ENCODE measurements around the gene EEFSEC.

DNA sequence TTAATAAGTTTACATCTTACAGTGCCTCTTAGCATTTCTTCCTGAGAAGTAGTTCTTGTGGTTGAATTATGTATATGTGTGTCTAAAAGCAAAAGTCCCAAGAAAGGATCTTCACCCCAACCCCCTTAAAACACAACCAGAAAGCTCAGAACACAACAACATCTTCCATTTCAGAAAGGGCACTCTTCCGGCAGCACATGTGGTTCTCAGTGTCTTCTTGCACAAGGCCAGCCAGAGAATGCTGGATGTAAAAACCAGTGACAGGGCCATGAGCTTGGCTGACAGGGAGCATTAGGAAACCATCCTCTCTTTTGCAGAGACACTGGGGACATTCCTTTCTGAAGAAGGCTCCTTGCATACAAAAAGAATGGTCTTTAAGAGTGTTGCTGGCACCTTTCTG is 45.0 kb downstream of the EEFSEC start:
- no peak for TF ChIP-seq CTCF (IDR thresholded peaks at IDR 0.05; ENCODE audit: poor library complexity, severe bottlenecking)
- TF ChIP-seq RAD21 (conservative IDR thresholded peaks at IDR 0.05), result no peak
- TF ChIP-seq SMC3 (conservative IDR thresholded peaks at IDR 0.05; ENCODE audit: poor library complexity), result no peak
- TF ChIP-seq MXI1 (conservative IDR thresholded peaks at IDR 0.05; ENCODE audit: poor library complexity, severe bottlenecking), result no peak
- no peak for TF ChIP-seq POLR2AphosphoS5 (IDR thresholded peaks at IDR 0.05)
- TF ChIP-seq, protein P1, sequence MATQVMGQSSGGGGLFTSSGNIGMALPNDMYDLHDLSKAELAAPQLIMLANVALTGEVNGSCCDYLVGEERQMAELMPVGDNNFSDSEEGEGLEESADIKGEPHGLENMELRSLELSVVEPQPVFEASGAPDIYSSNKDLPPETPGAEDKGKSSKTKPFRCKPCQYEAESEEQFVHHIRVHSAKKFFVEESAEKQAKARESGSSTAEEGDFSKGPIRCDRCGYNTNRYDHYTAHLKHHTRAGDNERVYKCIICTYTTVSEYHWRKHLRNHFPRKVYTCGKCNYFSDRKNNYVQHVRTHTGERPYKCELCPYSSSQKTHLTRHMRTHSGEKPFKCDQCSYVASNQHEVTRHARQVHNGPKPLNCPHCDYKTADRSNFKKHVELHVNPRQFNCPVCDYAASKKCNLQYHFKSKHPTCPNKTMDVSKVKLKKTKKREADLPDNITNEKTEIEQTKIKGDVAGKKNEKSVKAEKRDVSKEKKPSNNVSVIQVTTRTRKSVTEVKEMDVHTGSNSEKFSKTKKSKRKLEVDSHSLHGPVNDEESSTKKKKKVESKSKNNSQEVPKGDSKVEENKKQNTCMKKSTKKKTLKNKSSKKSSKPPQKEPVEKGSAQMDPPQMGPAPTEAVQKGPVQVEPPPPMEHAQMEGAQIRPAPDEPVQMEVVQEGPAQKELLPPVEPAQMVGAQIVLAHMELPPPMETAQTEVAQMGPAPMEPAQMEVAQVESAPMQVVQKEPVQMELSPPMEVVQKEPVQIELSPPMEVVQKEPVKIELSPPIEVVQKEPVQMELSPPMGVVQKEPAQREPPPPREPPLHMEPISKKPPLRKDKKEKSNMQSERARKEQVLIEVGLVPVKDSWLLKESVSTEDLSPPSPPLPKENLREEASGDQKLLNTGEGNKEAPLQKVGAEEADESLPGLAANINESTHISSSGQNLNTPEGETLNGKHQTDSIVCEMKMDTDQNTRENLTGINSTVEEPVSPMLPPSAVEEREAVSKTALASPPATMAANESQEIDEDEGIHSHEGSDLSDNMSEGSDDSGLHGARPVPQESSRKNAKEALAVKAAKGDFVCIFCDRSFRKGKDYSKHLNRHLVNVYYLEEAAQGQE (IDR thresholded peaks at IDR 0.05; ENCODE audit: borderline replicate concordance), result no peak
- no peak for TF ChIP-seq TAF1 (IDR thresholded peaks at IDR 0.05; ENCODE audit: low read depth)
- TF ChIP-seq EZH2 (IDR thresholded peaks at IDR 0.05; ENCODE audit: borderline replicate concordance, insufficient read depth, low read length, poor library complexity, severe bottlenecking), result no peak
- TF ChIP-seq EP300 (conservative IDR thresholded peaks at IDR 0.05; ENCODE audit: poor library complexity, severe bottlenecking), result no peak

Measured in neural cell (in vitro differentiated cells).